ENCODE measurements around the gene LBR.

Gene LBR

GRCh38 chr1:225415307-225415706 lies 12.5 kb downstream of the LBR start:
- WGBS, 2 donors (ENCODE audit: extremely low coverage in 2 of 2, insufficient read length in 2 of 2, insufficient replicate concordance in 1 of 2) = no CpG with 5 or more reads among the region's 4 CpGs
- no peak overlapping the region for H2BK12ac ChIP-seq (ENCODE audit: low read length)
- H3K36me3 ChIP-seq (replicated peaks in 1 of 2; ENCODE audit: control insufficient read depth in 2 of 2, insufficient read depth in 2 of 2, low read length in 2 of 2) = peaks cover 29 to 100% of the 10 kb centered on the region in 2 donors
- no peak overlapping the region for H2BK15ac ChIP-seq (ENCODE audit: low read length)
- no peaks in the 10 kb centered on the region for H3K27me3 ChIP-seq (ENCODE audit: control insufficient read depth in 3 of 3, insufficient read depth in 3 of 3, low read depth in 1 of 3, low read length in 3 of 3)
- no peak overlapping the region for H3K27ac ChIP-seq (replicated peaks; ENCODE audit: low read length)
- no peak overlapping the region for H3K14ac ChIP-seq (ENCODE audit: low read length)
- no peak overlapping the region for H2BK120ac ChIP-seq (ENCODE audit: low read depth, low read length)
- no peak overlapping the region for H3K4me3 ChIP-seq (ENCODE audit: low read length in 2 of 2)
- no peak overlapping the region for H2BK5ac ChIP-seq (ENCODE audit: low read length)
- no peak overlapping the region for H3K4me2 ChIP-seq (ENCODE audit: insufficient read depth, low read length, poor library complexity, severe bottlenecking)
- H3K79me1 ChIP-seq (ENCODE audit: low read depth, low read length) = no peaks in the 10 kb centered on the region
- H3K23ac ChIP-seq (ENCODE audit: low read depth, low read length, poor library complexity) = no peak overlapping the region
- H2AK5ac ChIP-seq (ENCODE audit: low read depth, low read length) = no peak overlapping the region
- H3K9ac ChIP-seq (ENCODE audit: low read depth, low read length, poor library complexity) = no peak overlapping the region
- no peaks in the 10 kb centered on the region for H3K4me1 ChIP-seq (ENCODE audit: control insufficient read depth in 2 of 2, insufficient read depth in 1 of 2, low read depth in 1 of 2, low read length in 2 of 2)
- H3K9me3 ChIP-seq (replicated peaks in 1 of 2; ENCODE audit: control insufficient read depth in 2 of 2, insufficient read depth in 1 of 2, low read depth in 1 of 2, low read length in 2 of 2) = no peaks in the 10 kb centered on the region
- no peak overlapping the region for H4K8ac ChIP-seq (ENCODE audit: low read depth, low read length)
- H3K18ac ChIP-seq (ENCODE audit: low read length) = no peak overlapping the region
- no peak for DNase-seq (ENCODE audit: low spot score)
- no peak overlapping the region for H4K91ac ChIP-seq (ENCODE audit: low read depth, low read length, poor library complexity)
- no peak overlapping the region for H3K4ac ChIP-seq (ENCODE audit: low read length)
- H2AFZ ChIP-seq (ENCODE audit: low read length) = no peak overlapping the region

GRCh38 chr1:225413708-225414375 lies 14.0 kb downstream of the LBR start:
- H3K18ac ChIP-seq (ENCODE audit: low read length) = no peak overlapping the region
- no CpG with 5 or more reads among the region's 5 CpGs for WGBS, 2 donors (ENCODE audit: extremely low coverage in 2 of 2, insufficient read length in 2 of 2, insufficient replicate concordance in 1 of 2)
- no peak overlapping the region for H3K4ac ChIP-seq (ENCODE audit: low read length)
- no peak overlapping the region for H3K4me2 ChIP-seq (ENCODE audit: insufficient read depth, low read length, poor library complexity, severe bottlenecking)
- no peak overlapping the region for H2AK5ac ChIP-seq (ENCODE audit: low read depth, low read length)
- DNase-seq (ENCODE audit: low spot score) = no peak
- H2BK15ac ChIP-seq (ENCODE audit: low read length) = no peak overlapping the region
- H3K9ac ChIP-seq (ENCODE audit: low read depth, low read length, poor library complexity) = no peak overlapping the region
- no peak overlapping the region for H3K4me3 ChIP-seq (ENCODE audit: low read length in 2 of 2)
- no peak overlapping the region for H2BK5ac ChIP-seq (ENCODE audit: low read length)
- no peak overlapping the region for H2BK12ac ChIP-seq (ENCODE audit: low read length)
- no peaks in the 10 kb centered on the region for H3K79me1 ChIP-seq (ENCODE audit: low read depth, low read length)
- peaks cover 26 to 100% of the 10 kb centered on the region in 2 donors for H3K36me3 ChIP-seq (replicated peaks in 1 of 2; ENCODE audit: control insufficient read depth in 2 of 2, insufficient read depth in 2 of 2, low read length in 2 of 2)
- no peak overlapping the region for H4K91ac ChIP-seq (ENCODE audit: low read depth, low read length, poor library complexity)
- H3K27me3 ChIP-seq (ENCODE audit: control insufficient read depth in 3 of 3, insufficient read depth in 3 of 3, low read depth in 1 of 3, low read length in 3 of 3) = no peaks in the 10 kb centered on the region
- H3K14ac ChIP-seq (ENCODE audit: low read length) = no peak overlapping the region
- H3K9me3 ChIP-seq (replicated peaks in 1 of 2; ENCODE audit: control insufficient read depth in 2 of 2, insufficient read depth in 1 of 2, low read depth in 1 of 2, low read length in 2 of 2) = no peaks in the 10 kb centered on the region
- H3K27ac ChIP-seq (replicated peaks; ENCODE audit: low read length) = no peak overlapping the region
- no peak overlapping the region for H4K8ac ChIP-seq (ENCODE audit: low read depth, low read length)
- no peaks in the 10 kb centered on the region for H3K4me1 ChIP-seq (ENCODE audit: control insufficient read depth in 2 of 2, insufficient read depth in 1 of 2, low read depth in 1 of 2, low read length in 2 of 2)
- no peak overlapping the region for H3K23ac ChIP-seq (ENCODE audit: low read depth, low read length, poor library complexity)
- H2AFZ ChIP-seq (ENCODE audit: low read length) = no peak overlapping the region
- H2BK120ac ChIP-seq (ENCODE audit: low read depth, low read length) = no peak overlapping the region

GRCh38 chr1:225412803-225413351 lies 15.0 kb downstream of the LBR start:
- Histone ChIP-seq H3K9ac (ENCODE audit: low read depth, low read length, poor library complexity) (no peak overlapping the region), H3K4me3 (ENCODE audit: low read length in 2 of 2) (no peak overlapping the region), H2BK15ac (ENCODE audit: low read length) (no peak overlapping the region), H2BK5ac (ENCODE audit: low read length) (no peak overlapping the region), H3K4me1 (ENCODE audit: control insufficient read depth in 2 of 2, insufficient read depth in 1 of 2, low read depth in 1 of 2, low read length in 2 of 2) (no peaks in the 10 kb centered on the region), H2AK5ac (ENCODE audit: low read depth, low read length) (no peak overlapping the region), H3K9me3 (replicated peaks in 1 of 2; ENCODE audit: control insufficient read depth in 2 of 2, insufficient read depth in 1 of 2, low read depth in 1 of 2, low read length in 2 of 2) (no peaks in the 10 kb centered on the region), H2BK120ac (ENCODE audit: low read depth, low read length) (no peak overlapping the region), H2AFZ (ENCODE audit: low read length) (no peak overlapping the region), H3K14ac (ENCODE audit: low read length) (no peak overlapping the region), H3K36me3 (replicated peaks in 1 of 2; ENCODE audit: control insufficient read depth in 2 of 2, insufficient read depth in 2 of 2, low read length in 2 of 2) (peaks cover 21 to 100% of the 10 kb centered on the region in 2 donors), H3K23ac (ENCODE audit: low read depth, low read length, poor library complexity) (no peak overlapping the region), H2BK12ac (ENCODE audit: low read length) (no peak overlapping the region), H3K4ac (ENCODE audit: low read length) (no peak overlapping the region), H3K4me2 (ENCODE audit: insufficient read depth, low read length, poor library complexity, severe bottlenecking) (no peak overlapping the region), H4K91ac (ENCODE audit: low read depth, low read length, poor library complexity) (no peak overlapping the region), H3K27ac (replicated peaks; ENCODE audit: low read length) (no peak overlapping the region), H3K27me3 (ENCODE audit: control insufficient read depth in 3 of 3, insufficient read depth in 3 of 3, low read depth in 1 of 3, low read length in 3 of 3) (no peaks in the 10 kb centered on the region), H3K79me1 (ENCODE audit: low read depth, low read length) (no peaks in the 10 kb centered on the region), H3K18ac (ENCODE audit: low read length) (no peak overlapping the region), H4K8ac (ENCODE audit: low read depth, low read length) (no peak overlapping the region)
- no CpG with 5 or more reads among the region's 10 CpGs for WGBS, 2 donors (ENCODE audit: extremely low coverage in 2 of 2, insufficient read length in 2 of 2, insufficient replicate concordance in 1 of 2)
- no peak for DNase-seq (ENCODE audit: low spot score)

GRCh38 chr1:225412321-225412720 lies 15.5 kb downstream of the LBR start:
- no peak overlapping the region for H2AK5ac ChIP-seq (ENCODE audit: low read depth, low read length)
- H3K9me3 ChIP-seq (replicated peaks in 1 of 2; ENCODE audit: control insufficient read depth in 2 of 2, insufficient read depth in 1 of 2, low read depth in 1 of 2, low read length in 2 of 2) = no peaks in the 10 kb centered on the region
- no peak overlapping the region for H3K18ac ChIP-seq (ENCODE audit: low read length)
- no peak overlapping the region for H3K23ac ChIP-seq (ENCODE audit: low read depth, low read length, poor library complexity)
- H3K14ac ChIP-seq (ENCODE audit: low read length) = no peak overlapping the region
- no peak overlapping the region for H3K4ac ChIP-seq (ENCODE audit: low read length)
- H2BK15ac ChIP-seq (ENCODE audit: low read length) = no peak overlapping the region
- H2BK12ac ChIP-seq (ENCODE audit: low read length) = no peak overlapping the region
- H2BK120ac ChIP-seq (ENCODE audit: low read depth, low read length) = no peak overlapping the region
- H3K4me1 ChIP-seq (ENCODE audit: control insufficient read depth in 2 of 2, insufficient read depth in 1 of 2, low read depth in 1 of 2, low read length in 2 of 2) = no peaks in the 10 kb centered on the region
- H4K91ac ChIP-seq (ENCODE audit: low read depth, low read length, poor library complexity) = no peak overlapping the region
- no peak overlapping the region for H3K4me2 ChIP-seq (ENCODE audit: insufficient read depth, low read length, poor library complexity, severe bottlenecking)
- H3K36me3 ChIP-seq (replicated peaks in 1 of 2; ENCODE audit: control insufficient read depth in 2 of 2, insufficient read depth in 2 of 2, low read length in 2 of 2) = peaks cover 18 to 100% of the 10 kb centered on the region in 2 donors
- no CpG with 5 or more reads among the region's 10 CpGs for WGBS, 2 donors (ENCODE audit: extremely low coverage in 2 of 2, insufficient read length in 2 of 2, insufficient replicate concordance in 1 of 2)
- no peaks in the 10 kb centered on the region for H3K79me1 ChIP-seq (ENCODE audit: low read depth, low read length)
- no peaks in the 10 kb centered on the region for H3K27me3 ChIP-seq (ENCODE audit: control insufficient read depth in 3 of 3, insufficient read depth in 3 of 3, low read depth in 1 of 3, low read length in 3 of 3)
- no peak for DNase-seq (ENCODE audit: low spot score)
- H3K27ac ChIP-seq (replicated peaks; ENCODE audit: low read length) = no peak overlapping the region
- H2BK5ac ChIP-seq (ENCODE audit: low read length) = no peak overlapping the region
- no peak overlapping the region for H4K8ac ChIP-seq (ENCODE audit: low read depth, low read length)
- no peak overlapping the region for H3K9ac ChIP-seq (ENCODE audit: low read depth, low read length, poor library complexity)
- no peak overlapping the region for H3K4me3 ChIP-seq (ENCODE audit: low read length in 2 of 2)
- H2AFZ ChIP-seq (ENCODE audit: low read length) = no peak overlapping the region
